DMS 273 (cell line): ENCODE measurements around the gene CENPF.

Experiments used
- DNase-seq: peaks from one replicate; lab custom pipeline; 2025; ENCODE audit not compliant: unreplicated experiment; lab: John Stamatoyannopoulos, UW

CENPF gene

GRCh38 chr1:214698559-214698958 is 95.6 kb downstream of the CENPF start:
- DNase-seq: no peak

DNA sequence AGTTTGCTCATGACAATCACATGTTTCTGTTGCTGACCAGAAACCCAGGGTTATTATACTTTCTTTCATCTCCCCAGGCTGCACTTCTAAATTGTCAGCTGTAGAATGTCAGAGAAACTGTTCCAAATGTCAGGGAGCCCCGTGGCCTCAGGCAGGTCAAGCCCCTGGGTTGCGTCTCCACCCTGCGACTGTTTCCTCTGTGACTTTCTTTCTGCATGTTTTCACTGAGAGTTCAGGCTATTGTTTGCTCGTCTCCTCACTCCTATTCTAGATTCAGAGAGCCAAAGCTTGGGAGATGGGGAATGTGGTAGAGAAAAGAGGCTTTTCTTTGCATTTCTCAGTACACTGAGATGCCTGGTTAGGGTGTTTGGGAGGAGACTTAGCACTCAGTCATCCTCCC is 97.4 kb downstream of the CENPF start:
- no peak for DNase-seq

DNA sequence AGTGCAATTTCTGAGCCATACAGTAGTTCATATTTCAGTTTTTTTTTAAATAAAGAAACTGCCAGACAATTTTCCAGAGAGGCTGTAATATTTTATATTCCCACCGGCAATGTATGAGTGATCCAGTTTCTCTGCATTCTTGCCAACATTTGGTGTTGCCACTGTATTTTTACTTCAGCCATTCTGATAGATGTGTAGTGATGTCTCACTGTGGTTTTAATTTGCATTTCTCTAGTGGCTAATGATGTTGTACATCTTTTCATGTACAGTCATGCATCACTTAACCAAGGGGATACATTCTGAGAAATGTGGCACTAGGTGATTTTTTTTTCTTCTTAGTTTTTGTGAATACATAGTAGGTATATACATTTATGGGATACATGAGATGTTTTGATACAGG is 99.6 kb downstream of the CENPF start:
- no peak for DNase-seq

DNA sequence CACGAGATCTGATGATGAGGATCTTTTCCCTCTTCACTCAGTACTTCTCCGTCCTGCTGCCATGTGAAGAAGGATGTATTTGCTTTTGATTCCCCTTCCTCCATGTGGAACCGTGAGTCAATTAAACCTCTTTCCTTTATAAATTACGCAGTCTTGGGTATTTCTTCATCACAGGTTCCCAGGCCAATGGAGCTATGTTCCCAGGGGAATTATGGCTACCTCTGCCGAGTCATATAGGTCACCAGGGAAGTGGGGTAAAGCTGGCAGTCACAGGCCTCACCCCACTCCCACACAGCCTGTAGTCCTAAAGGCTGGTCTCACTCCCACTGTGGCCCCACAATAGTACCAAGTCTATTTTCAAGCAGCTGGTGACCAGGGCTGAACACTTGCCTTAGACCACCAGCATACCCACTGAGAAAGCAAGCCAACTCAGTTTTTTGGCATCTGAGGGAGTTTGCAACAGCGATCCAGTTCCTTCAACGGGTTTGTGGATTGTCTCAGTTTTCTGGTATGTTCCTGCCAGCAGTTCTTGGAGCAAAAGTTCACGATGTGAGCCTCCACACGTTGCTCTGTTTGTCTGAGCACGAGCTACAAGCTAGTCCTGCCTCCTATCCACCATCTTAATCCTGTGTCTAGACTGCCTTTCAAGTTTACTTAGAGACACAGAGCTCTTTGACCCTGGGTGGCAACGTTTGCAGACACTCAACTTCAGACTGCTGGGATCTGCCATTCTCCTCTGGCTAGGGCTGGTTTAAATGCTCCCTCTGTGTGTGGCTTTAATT is 104.5 kb downstream of the CENPF start:
- no peak for DNase-seq

GRCh38 chr1:214708321-214708955 is 105.4 kb downstream of the CENPF start:
- no peak for DNase-seq

- DNase-seq: no peak
Measured at GRCh38 chr1:214709241-214709640, 106.2 kb downstream of the CENPF start.

GRCh38 chr1:214712737-214713136 is 109.7 kb downstream of the CENPF start:
- no peak for DNase-seq
